Measurements from ENCODE around the gene SGMS1.
"Not testable (repeated sequence)": the region's sequence is repeated elsewhere in the genome, so short reads cannot be mapped to it uniquely, and the experiment has no call there.

SGMS1 gene

GRCh38 chr10:50560370-50560769, 63.4 kb downstream of the SGMS1 start:
- DNase-seq = no peak

GRCh38 chr10:50558371-50558770, 65.4 kb downstream of the SGMS1 start:
- DNase-seq = no peak

- no peak for DNase-seq
Observed at GRCh38 chr10:50557130-50557682, 66.5 kb downstream of the SGMS1 start.

- DNase-seq = no peak
Observed at GRCh38 chr10:50556237-50557120, 67.3 kb downstream of the SGMS1 start.

GRCh38 chr10:50554995-50555568, 68.7 kb downstream of the SGMS1 start:
- DNase-seq = peak in 2 of 56 donors; percentile 14 to 28

- DNase-seq = peak in 2 of 56 donors; percentile 21 to 36
Observed at GRCh38 chr10:50554376-50554994, 69.3 kb downstream of the SGMS1 start.

- DNase-seq = peak in 5 of 56 donors; percentile 12 to 27 (median 23)
Observed at GRCh38 chr10:50552771-50553535, 70.8 kb downstream of the SGMS1 start.

GRCh38 chr10:50552308-50552707, 71.4 kb downstream of the SGMS1 start:
- DNase-seq = no peak

GRCh38 chr10:50551894-50552293, 71.9 kb downstream of the SGMS1 start:
- no peak for DNase-seq

- DNase-seq = no peak
Observed at GRCh38 chr10:50550291-50550839, 73.4 kb downstream of the SGMS1 start.

- DNase-seq = not testable (repeated sequence)
Observed at GRCh38 chr10:50549186-50549585, 74.6 kb downstream of the SGMS1 start.

GRCh38 chr10:50548481-50548880, 75.3 kb downstream of the SGMS1 start:
- not testable (repeated sequence) for DNase-seq

- DNase-seq = not testable (repeated sequence)
Observed at GRCh38 chr10:50546287-50546686, 77.5 kb downstream of the SGMS1 start.

- DNase-seq = no peak
Observed at GRCh38 chr10:50545846-50546245, 77.9 kb downstream of the SGMS1 start.

GRCh38 chr10:50544857-50545429, 78.8 kb downstream of the SGMS1 start:
- DNase-seq = no peak

- DNase-seq = no peak
Observed at GRCh38 chr10:50544095-50544856, 79.5 kb downstream of the SGMS1 start.

GRCh38 chr10:50542871-50543270, 80.9 kb downstream of the SGMS1 start:
- no peak for DNase-seq

GRCh38 chr10:50541921-50542320, 81.8 kb downstream of the SGMS1 start:
- no peak for DNase-seq

- peak in 1 of 56 donors; percentile 21 for DNase-seq
Observed at GRCh38 chr10:50541317-50541716, 82.4 kb downstream of the SGMS1 start.

GRCh38 chr10:50540826-50541122, 83.0 kb downstream of the SGMS1 start:
- no peak for DNase-seq
